SK-N-SH (cell line): ENCODE measurements around the gene INPP5J.

Source experiments
- EP300 ChIP-seq, 2 experiments: IDR thresholded peaks; 2 replicates each; pipeline versions ENCODE4 v1.4.0 to v1.6.1; 2012; ENCODE audit warnings: borderline replicate concordance in 1 of 2, low read depth in 1 of 2, low read length in 1 of 2
- MEF2A ChIP-seq: IDR thresholded peaks from 2 replicates; pipeline ENCODE4 v1.4.0; 2012; ENCODE audit warnings: low read depth, borderline replicate concordance
- MXI1 ChIP-seq: IDR thresholded peaks from 2 replicates; pipeline ENCODE4 v1.6.1; 2012; ENCODE audit warnings: mild to moderate bottlenecking, low read depth, low read length, improper control_type of control experiment
- POLR2AphosphoS5 ChIP-seq: IDR thresholded peaks from 2 replicates; pipeline ENCODE4 v1.6.1; 2012; ENCODE audit warnings: low read depth, low read length
- TF ChIP-seq, protein P1 (sequence below): fragments of 200-600 bp; sonication (generic); IDR thresholded peaks from 2 replicates; pipeline ENCODE4 v1.6.1; 2017; ENCODE audit warnings: antibody characterized with exemption, mild to moderate bottlenecking, moderate library complexity
- TF ChIP-seq, protein P2 (sequence below): IDR thresholded peaks from 2 replicates; pipeline ENCODE4 v1.4.0; 2012; ENCODE audit warnings: low read depth, borderline replicate concordance

DNA sequence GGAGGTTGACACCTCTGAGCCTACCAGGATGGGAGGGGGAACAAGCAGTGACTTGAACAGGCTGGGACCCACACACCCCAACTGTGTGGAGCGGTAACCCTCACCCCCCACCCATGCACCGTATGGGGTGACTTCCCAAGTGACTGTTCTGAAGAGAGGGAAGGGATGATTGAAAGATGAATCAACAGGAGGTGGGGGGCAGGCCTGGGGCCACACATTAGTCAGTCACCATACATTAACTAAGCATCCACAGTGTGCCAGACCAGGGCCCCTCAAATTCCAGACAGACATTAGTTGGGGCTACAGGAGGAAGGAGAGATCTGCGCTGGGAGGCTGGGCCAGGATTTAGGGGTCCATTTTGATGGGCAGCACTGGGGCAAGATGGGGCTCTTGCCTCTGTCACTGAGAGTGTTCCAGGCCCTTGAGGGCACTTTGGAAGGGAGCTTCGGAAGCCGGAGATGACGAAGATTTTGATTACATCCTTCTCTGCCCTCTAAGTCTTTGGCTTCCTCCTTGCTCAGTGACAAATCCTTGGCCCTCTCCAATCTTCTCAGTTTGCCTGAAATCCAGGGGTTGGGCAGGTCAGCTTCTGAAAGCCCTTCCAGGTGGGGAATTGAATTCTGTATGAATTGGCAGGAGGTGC, 40.7 kb upstream of the INPP5J start:
- TF ChIP-seq, protein P1, sequence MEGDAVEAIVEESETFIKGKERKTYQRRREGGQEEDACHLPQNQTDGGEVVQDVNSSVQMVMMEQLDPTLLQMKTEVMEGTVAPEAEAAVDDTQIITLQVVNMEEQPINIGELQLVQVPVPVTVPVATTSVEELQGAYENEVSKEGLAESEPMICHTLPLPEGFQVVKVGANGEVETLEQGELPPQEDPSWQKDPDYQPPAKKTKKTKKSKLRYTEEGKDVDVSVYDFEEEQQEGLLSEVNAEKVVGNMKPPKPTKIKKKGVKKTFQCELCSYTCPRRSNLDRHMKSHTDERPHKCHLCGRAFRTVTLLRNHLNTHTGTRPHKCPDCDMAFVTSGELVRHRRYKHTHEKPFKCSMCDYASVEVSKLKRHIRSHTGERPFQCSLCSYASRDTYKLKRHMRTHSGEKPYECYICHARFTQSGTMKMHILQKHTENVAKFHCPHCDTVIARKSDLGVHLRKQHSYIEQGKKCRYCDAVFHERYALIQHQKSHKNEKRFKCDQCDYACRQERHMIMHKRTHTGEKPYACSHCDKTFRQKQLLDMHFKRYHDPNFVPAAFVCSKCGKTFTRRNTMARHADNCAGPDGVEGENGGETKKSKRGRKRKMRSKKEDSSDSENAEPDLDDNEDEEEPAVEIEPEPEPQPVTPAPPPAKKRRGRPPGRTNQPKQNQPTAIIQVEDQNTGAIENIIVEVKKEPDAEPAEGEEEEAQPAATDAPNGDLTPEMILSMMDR = no peak
- TF ChIP-seq, protein P2, sequence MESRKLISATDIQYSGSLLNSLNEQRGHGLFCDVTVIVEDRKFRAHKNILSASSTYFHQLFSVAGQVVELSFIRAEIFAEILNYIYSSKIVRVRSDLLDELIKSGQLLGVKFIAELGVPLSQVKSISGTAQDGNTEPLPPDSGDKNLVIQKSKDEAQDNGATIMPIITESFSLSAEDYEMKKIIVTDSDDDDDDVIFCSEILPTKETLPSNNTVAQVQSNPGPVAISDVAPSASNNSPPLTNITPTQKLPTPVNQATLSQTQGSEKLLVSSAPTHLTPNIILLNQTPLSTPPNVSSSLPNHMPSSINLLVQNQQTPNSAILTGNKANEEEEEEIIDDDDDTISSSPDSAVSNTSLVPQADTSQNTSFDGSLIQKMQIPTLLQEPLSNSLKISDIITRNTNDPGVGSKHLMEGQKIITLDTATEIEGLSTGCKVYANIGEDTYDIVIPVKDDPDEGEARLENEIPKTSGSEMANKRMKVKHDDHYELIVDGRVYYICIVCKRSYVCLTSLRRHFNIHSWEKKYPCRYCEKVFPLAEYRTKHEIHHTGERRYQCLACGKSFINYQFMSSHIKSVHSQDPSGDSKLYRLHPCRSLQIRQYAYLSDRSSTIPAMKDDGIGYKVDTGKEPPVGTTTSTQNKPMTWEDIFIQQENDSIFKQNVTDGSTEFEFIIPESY = no peak
- TF ChIP-seq MXI1 (no peak), MEF2A (no peak), EP300 (IDR thresholded peaks at IDR 0.05; ENCODE audit: borderline replicate concordance in 1 of 2, low read depth in 1 of 2, low read length in 1 of 2) (no peak), POLR2AphosphoS5 (no peak)
